ENCODE data around the gene MYO9A.

MYO9A gene

DNA sequence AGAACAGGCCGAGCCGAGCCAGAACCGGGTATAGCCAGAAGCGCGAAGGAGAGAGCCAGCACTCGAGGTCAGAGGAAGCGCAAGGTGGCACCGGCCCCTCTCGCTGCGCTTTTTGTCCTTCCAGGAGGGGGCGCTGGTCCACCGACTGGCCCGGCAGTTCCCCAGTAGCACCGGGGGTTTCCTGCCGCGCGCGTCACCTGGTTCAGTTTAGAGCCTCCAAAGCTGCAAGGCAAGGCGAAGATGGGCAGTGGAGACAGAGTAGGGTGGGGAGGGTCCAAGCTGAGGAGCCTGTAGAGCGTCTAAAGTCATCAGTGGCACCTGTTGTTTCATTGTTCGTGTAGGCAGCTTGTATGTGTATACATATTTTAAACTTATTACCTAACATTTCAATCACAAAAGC lies 315.2 kb downstream of the MYO9A start (continued):
- TF ChIP-seq, protein P1, sequence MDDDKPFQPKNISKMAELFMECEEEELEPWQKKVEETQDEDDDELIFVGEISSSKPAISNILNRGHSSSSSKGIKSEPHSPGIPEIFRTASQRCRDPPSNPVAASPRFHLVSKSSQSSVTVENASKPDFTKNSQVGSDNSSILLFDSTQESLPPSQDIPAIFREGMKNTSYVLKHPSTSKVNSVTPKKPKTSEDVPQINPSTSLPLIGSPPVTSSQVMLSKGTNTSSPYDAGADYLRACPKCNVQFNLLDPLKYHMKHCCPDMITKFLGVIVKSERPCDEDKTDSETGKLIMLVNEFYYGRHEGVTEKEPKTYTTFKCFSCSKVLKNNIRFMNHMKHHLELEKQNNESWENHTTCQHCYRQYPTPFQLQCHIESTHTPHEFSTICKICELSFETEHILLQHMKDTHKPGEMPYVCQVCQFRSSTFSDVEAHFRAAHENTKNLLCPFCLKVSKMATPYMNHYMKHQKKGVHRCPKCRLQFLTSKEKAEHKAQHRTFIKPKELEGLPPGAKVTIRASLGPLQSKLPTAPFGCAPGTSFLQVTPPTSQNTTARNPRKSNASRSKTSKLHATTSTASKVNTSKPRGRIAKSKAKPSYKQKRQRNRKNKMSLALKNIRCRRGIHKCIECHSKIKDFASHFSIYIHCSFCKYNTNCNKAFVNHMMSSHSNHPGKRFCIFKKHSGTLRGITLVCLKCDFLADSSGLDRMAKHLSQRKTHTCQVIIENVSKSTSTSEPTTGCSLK (tag by site-specific recombination; IDR thresholded peaks at IDR 0.05): no peak
- peak; percentile 68 for TF ChIP-seq SCRT1 (tag by site-specific recombination; IDR thresholded peaks at IDR 0.05; ENCODE audit: borderline replicate concordance)

DNA sequence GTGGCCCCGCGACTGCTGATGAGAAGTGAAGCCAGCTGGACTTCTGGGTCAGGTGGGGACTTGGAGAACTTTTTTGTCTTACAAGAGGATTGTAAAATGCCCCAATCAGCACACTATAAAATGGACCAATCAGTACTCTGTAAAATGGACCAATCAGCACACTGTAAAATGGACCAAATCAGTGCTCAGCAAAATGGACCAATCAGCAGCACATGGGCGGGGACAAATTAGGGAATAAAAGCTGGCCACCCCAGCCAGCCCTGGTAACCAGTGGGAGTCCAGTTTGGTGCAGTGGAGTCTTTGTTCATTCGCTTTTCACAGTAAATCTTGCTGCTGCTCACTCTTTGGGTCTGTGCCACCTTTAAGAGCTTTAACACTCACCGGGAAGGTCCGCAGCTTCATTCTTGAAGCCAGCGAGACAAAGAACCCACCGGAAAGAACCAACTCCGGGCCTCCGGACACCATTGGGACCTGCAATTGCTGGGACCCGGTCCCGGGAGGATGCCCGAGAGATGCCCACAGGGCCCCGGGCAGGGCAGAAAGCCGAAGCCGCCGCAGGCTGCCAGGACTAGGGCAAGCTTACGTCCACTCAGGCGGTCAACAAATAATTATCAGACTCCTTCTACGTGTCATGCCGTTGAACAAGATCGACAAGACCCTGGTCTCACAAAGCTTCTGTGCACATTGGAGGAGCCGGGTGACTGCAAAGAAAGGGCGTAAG lies 315.9 kb downstream of the MYO9A start:
- TF ChIP-seq ZFHX2 (tag by site-specific recombination; conservative IDR thresholded peaks at IDR 0.05) (no peak), ZNF473 (tag by site-specific recombination; IDR thresholded peaks at IDR 0.05) (no peak), ZNF350 (tag by site-specific recombination; IDR thresholded peaks at IDR 0.05) (no peak), REPIN1 (tag by site-specific recombination; IDR thresholded peaks at IDR 0.05; ENCODE audit: low read depth) (no peak), ZNF37A (tag by site-specific recombination; IDR thresholded peaks at IDR 0.05) (no peak), ZSCAN23 (tag by site-specific recombination; IDR thresholded peaks at IDR 0.05) (no peak), ZNF830 (tag by site-specific recombination; IDR thresholded peaks at IDR 0.05; ENCODE audit: low read depth) (no peak), SALL2 (tag by site-specific recombination; IDR thresholded peaks at IDR 0.05; ENCODE audit: borderline replicate concordance) (no peak), ZNF521 (tag by site-specific recombination; IDR thresholded peaks at IDR 0.05) (no peak), ZNF211 (tag by site-specific recombination; IDR thresholded peaks at IDR 0.05; ENCODE audit: low read depth) (no peak), ZNF624 (tag by site-specific recombination; IDR thresholded peaks at IDR 0.05) (no peak), IKZF3 (tag by site-specific recombination; IDR thresholded peaks at IDR 0.05) (no peak), ZNF654 (tag by site-specific recombination; IDR thresholded peaks at IDR 0.05; ENCODE audit: low read depth) (no peak), ZNF658 (tag by site-specific recombination; IDR thresholded peaks at IDR 0.05) (no peak), ZNF544 (tag by site-specific recombination; IDR thresholded peaks at IDR 0.05) (no peak)
- TF ChIP-seq, protein P2, sequence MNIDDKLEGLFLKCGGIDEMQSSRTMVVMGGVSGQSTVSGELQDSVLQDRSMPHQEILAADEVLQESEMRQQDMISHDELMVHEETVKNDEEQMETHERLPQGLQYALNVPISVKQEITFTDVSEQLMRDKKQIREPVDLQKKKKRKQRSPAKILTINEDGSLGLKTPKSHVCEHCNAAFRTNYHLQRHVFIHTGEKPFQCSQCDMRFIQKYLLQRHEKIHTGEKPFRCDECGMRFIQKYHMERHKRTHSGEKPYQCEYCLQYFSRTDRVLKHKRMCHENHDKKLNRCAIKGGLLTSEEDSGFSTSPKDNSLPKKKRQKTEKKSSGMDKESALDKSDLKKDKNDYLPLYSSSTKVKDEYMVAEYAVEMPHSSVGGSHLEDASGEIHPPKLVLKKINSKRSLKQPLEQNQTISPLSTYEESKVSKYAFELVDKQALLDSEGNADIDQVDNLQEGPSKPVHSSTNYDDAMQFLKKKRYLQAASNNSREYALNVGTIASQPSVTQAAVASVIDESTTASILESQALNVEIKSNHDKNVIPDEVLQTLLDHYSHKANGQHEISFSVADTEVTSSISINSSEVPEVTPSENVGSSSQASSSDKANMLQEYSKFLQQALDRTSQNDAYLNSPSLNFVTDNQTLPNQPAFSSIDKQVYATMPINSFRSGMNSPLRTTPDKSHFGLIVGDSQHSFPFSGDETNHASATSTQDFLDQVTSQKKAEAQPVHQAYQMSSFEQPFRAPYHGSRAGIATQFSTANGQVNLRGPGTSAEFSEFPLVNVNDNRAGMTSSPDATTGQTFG (tag by site-specific recombination; IDR thresholded peaks at IDR 0.05; ENCODE audit: borderline replicate concordance): no peak
- TF ChIP-seq, protein P3, sequence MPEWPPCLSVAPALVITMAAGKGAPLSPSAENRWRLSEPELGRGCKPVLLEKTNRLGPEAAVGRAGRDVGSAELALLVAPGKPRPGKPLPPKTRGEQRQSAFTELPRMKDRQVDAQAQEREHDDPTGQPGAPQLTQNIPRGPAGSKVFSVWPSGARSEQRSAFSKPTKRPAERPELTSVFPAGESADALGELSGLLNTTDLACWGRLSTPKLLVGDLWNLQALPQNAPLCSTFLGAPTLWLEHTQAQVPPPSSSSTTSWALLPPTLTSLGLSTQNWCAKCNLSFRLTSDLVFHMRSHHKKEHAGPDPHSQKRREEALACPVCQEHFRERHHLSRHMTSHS (tag by site-specific recombination; IDR thresholded peaks at IDR 0.05): no peak
- peaks cover 15% of the 10 kb centered on the region for H3K4me1 ChIP-seq (ENCODE audit: control insufficient read depth, insufficient read depth, low read length)
- CTCF ChIA-PET: interaction anchor here (0.6 to 9.3 kb wide), 49 partner anchors 8 to 828 kb away, joined by 3 to 140 read pairs (median 4); partner anchors contain the start of gene NR2E3
- POLR2A ChIA-PET: no interaction called here
- H3K27ac ChIP-seq (ENCODE audit: extremely low read depth, low read depth, low read length): no peak overlapping the region
- H3K4me3 ChIP-seq (ENCODE audit: low read depth, low read length): no peak overlapping the region
- no peaks in the 10 kb centered on the region; a peak in 1 of 3 replicates for H3K36me3 ChIP-seq (ENCODE audit: control insufficient read depth in 2 of 2, insufficient read depth in 1 of 2, low read length in 2 of 2)
- no peaks in the 10 kb centered on the region for H3K9me3 ChIP-seq (ENCODE audit: control insufficient read depth, insufficient read depth, low read depth, low read length)
